ENCODE measurements around the gene MYO1G. TPM values are rescaled to one million over a fixed set of nuclear protein-coding genes. Genes with fewer than 3 reads are reported as not detected.

Gene MYO1G
- total and polyA plus RNA-seq, 9 of the 15 experiments (the other 6 are each of a cell fraction or from before 2014, with no cell fraction given) = 0.03 to 0.62 (median 0.13) TPM; not detected in 1

- no peak for TF ChIP-seq TFE3 (CRISPR knock-in tag; IDR thresholded peaks at IDR 0.05)
- TF ChIP-seq SMARCA5 (IDR thresholded peaks at IDR 0.05) = no peak
- TF ChIP-seq TRIM28 (IDR thresholded peaks at IDR 0.05) = no peak
- no peak for TF ChIP-seq NR3C1 (CRISPR knock-in tag; IDR thresholded peaks at IDR 0.05)
- TF ChIP-seq SRF (CRISPR knock-in tag; IDR thresholded peaks at IDR 0.05) = no peak
- TF ChIP-seq GTF2E2 (tag; IDR thresholded peaks at IDR 0.05) = no peak
- TF ChIP-seq ZNF174 (CRISPR knock-in tag; IDR thresholded peaks at IDR 0.05) = no peak
- no peak for TF ChIP-seq USF1 (CRISPR knock-in tag; IDR thresholded peaks at IDR 0.05)
- TF ChIP-seq COPS2 (conservative IDR thresholded peaks at IDR 0.05) = no peak
- no peak for TF ChIP-seq HMG20B (CRISPR knock-in tag; IDR thresholded peaks at IDR 0.05)
- peak; percentile 99 for TF ChIP-seq GATAD2B (IDR thresholded peaks at IDR 0.05; ENCODE audit: borderline replicate concordance)
- TF ChIP-seq U2AF2 (optimal IDR thresholded peaks at IDR 0.05; ENCODE audit: low read depth, low read length) = no peak
- no peak for TF ChIP-seq THRB (CRISPR knock-in tag; conservative IDR thresholded peaks at IDR 0.05)
- TF ChIP-seq PRPF4 (IDR thresholded peaks at IDR 0.05; ENCODE audit: insufficient read depth, low read depth, low read length, poor library complexity, severe bottlenecking) = no peak
- TF ChIP-seq SOX6 (IDR thresholded peaks at IDR 0.05) = peak; percentile 95
- TF ChIP-seq CBX3 (IDR thresholded peaks at IDR 0.05; ENCODE audit: borderline replicate concordance in 1 of 2, low read length in 2 of 2) = peak in 1 of 2 experiments; percentile 65; a peak in 1 of 3 replicates
- TF ChIP-seq ZNF324 (CRISPR knock-in tag; IDR thresholded peaks at IDR 0.05) = no peak; the same call in 1 of the 2 replicates
- TF ChIP-seq MTF1 (CRISPR knock-in tag; IDR thresholded peaks at IDR 0.05; ENCODE audit: borderline replicate concordance) = no peak
- no peak for TF ChIP-seq CSDE1 (IDR thresholded peaks at IDR 0.05)
- TF ChIP-seq CBFA2T3 (IDR thresholded peaks at IDR 0.05) = peak; percentile 99
- TF ChIP-seq CHCHD3 (CRISPR knock-in tag; IDR thresholded peaks at IDR 0.05) = no peak
- peak; percentile 89; the same call in 1 of the 2 replicates for TF ChIP-seq CC2D1A (IDR thresholded peaks at IDR 0.05)
Measured at GRCh38 chr7:44994877-44995554, 16.2 kb upstream of the MYO1G start (continued).
